Ascending aorta (tissue), 2 donors: ENCODE measurements around the gene LRP11. TPM values are rescaled to one million over a fixed set of nuclear protein-coding genes. Genes with fewer than 3 reads are reported as not detected.

Experiments
- DNase-seq, 2 donors: peaks; one replicate each; pipeline ENCODE4 v3.0.0-alpha.2; 2019; ENCODE audit warnings: low spot score in 2 of 2
- H3K27ac ChIP-seq, 2 donors: fragments of 200-600 bp; sonication (generic); one replicate each; pipeline ENCODE4 v1.5.1; 2016 to 2017; ENCODE audit warnings: mild to moderate bottlenecking in 1 of 2
- H3K27me3 ChIP-seq: fragments of 200-600 bp; sonication (generic); one replicate; pipeline ENCODE4 v1.5.1; 2017
- H3K36me3 ChIP-seq, 2 donors: fragments of 200-600 bp; sonication (generic); one replicate each; pipeline ENCODE4 v1.5.1; 2016
- H3K4me1 ChIP-seq, 2 donors: fragments of 200-600 bp; sonication (generic); one replicate each; pipeline ENCODE4 v1.5.1; 2016 to 2017; ENCODE audit warnings: mild to moderate bottlenecking in 1 of 2
- H3K4me3 ChIP-seq, 2 donors: fragments of 200-600 bp; sonication (generic); one replicate each; pipeline ENCODE4 v1.5.1; 2016 to 2017; ENCODE audit warnings: mild to moderate bottlenecking in 1 of 2
- H3K9me3 ChIP-seq, 2 donors: fragments of 200-600 bp; sonication (generic); one replicate each; pipeline ENCODE4 v1.5.1; 2016
- CTCF ChIP-seq, 3 experiments: fragments of 200-600 bp in 2 of 3; fragments of 450-650 bp in 1 of 3; sonication (generic) in 2 of 3; IDR thresholded peaks; one replicate each; pipeline ENCODE4 v1.5.1; 2016 to 2019; ENCODE audit warnings: antibody characterized with exemption in 3 of 3, mild to moderate bottlenecking in 1 of 3, moderate library complexity in 1 of 3
- intact Hi-C: fragments of 100-400 bp; cut with DNase I; formaldehyde crosslinking; loops from one replicate; pipeline ENCODE4 v1.15.1; 2023
- total RNA-seq: library from RNA; depleted of rRNA; stranded (reverse); fragments of >200 nt; gene quantifications from one replicate; pipeline ENCODE4 v1.1.0, GENCODE V29; 2016

Gene LRP11
- total RNA-seq, 1 donor from 2014 or later, result 39.1 TPM

- TF ChIP-seq CTCF (IDR thresholded peaks at IDR 0.05), result no peak
- intact Hi-C loops, result no loop called here
- H3K9me3 ChIP-seq, result no peaks in the 10 kb centered on the region
- H3K4me1 ChIP-seq, result no peaks in the 10 kb centered on the region
- no peak overlapping the region for H3K4me3 ChIP-seq
- H3K27ac ChIP-seq, result no peak overlapping the region
- no peak for DNase-seq
- H3K36me3 ChIP-seq, result peaks cover 24 to 40% of the 10 kb centered on the region in 2 donors
- H3K27me3 ChIP-seq, result no peaks in the 10 kb centered on the region
Observed at GRCh38 chr6:149806127-149806526, 58.0 kb downstream of the LRP11 start.

GRCh38 chr6:149783551-149783950 lies 80.6 kb downstream of the LRP11 start:
- intact Hi-C loops, result no loop called here

GRCh38 chr6:149782337-149782736 lies 81.8 kb downstream of the LRP11 start:
- Histone ChIP-seq H3K36me3 (peaks cover 0 to 25% of the 10 kb centered on the region in 2 donors), H3K4me3 (no peak overlapping the region), H3K4me1 (no peaks in the 10 kb centered on the region), H3K27ac (no peak overlapping the region), H3K9me3 (no peaks in the 10 kb centered on the region), H3K27me3 (no peaks in the 10 kb centered on the region)
- intact Hi-C loops, result no loop called here
- TF ChIP-seq CTCF (IDR thresholded peaks at IDR 0.05), result no peak
- no peak for DNase-seq

More at GRCh38 chr6:149783551-149783950, 80.6 kb downstream of the LRP11 start:
- Histone ChIP-seq H3K4me1 (no peaks in the 10 kb centered on the region), H3K9me3 (no peaks in the 10 kb centered on the region), H3K27me3 (no peaks in the 10 kb centered on the region), H3K4me3 (no peak overlapping the region), H3K27ac (no peak overlapping the region), H3K36me3 (peaks cover 0 to 21% of the 10 kb centered on the region in 2 donors)
- no peak for TF ChIP-seq CTCF (IDR thresholded peaks at IDR 0.05)
- no peak for DNase-seq

- intact Hi-C loops, result no loop called here
- Histone ChIP-seq H3K27me3 (no peaks in the 10 kb centered on the region), H3K4me3 (no peak overlapping the region), H3K27ac (no peak overlapping the region), H3K4me1 (no peaks in the 10 kb centered on the region), H3K9me3 (no peaks in the 10 kb centered on the region), H3K36me3 (peaks cover 0 to 25% of the 10 kb centered on the region in 2 donors)
- TF ChIP-seq CTCF (IDR thresholded peaks at IDR 0.05), result no peak
- no peak for DNase-seq
Observed at GRCh38 chr6:149781715-149782114, 82.4 kb downstream of the LRP11 start.

GRCh38 chr6:149779644-149779963 lies 84.6 kb downstream of the LRP11 start:
- no peak for TF ChIP-seq CTCF (IDR thresholded peaks at IDR 0.05)
- Histone ChIP-seq H3K4me1 (no peaks in the 10 kb centered on the region), H3K27ac (no peak overlapping the region), H3K9me3 (no peaks in the 10 kb centered on the region), H3K36me3 (peaks cover 2 to 38% of the 10 kb centered on the region in 2 donors), H3K4me3 (no peak overlapping the region), H3K27me3 (no peaks in the 10 kb centered on the region)
- no peak for DNase-seq
- intact Hi-C loops, result no loop called here

- no peak for DNase-seq
- TF ChIP-seq CTCF (IDR thresholded peaks at IDR 0.05), result no peak
- Histone ChIP-seq H3K9me3 (no peaks in the 10 kb centered on the region), H3K4me3 (no peak overlapping the region), H3K27me3 (no peaks in the 10 kb centered on the region), H3K36me3 (peaks cover 10 to 52% of the 10 kb centered on the region in 2 donors), H3K4me1 (no peaks in the 10 kb centered on the region), H3K27ac (no peak overlapping the region)
- intact Hi-C loops, result no loop called here
Observed at GRCh38 chr6:149777624-149778023, 86.5 kb downstream of the LRP11 start.
